GM23338 (cell line): ENCODE data around the gene RPL32. TPM values are rescaled to one million over a fixed set of nuclear protein-coding genes. Genes with fewer than 3 reads are reported as not detected.
A peak's percentile ranks its signal among the peaks of the same experiment; 100 is the strongest.

Experiments used
- ATAC-seq: fragments of 200-7000 bp; cut with Tn5 transposase; 3 replicates; pipeline ENCODE4 v1.9.1; 2020
- DNase-seq: peaks from one replicate; pipeline ENCODE4 v3.0.0-alpha.2; 2015; ENCODE audit warnings: low spot score
- H2AFZ ChIP-seq: fragments of 200-600 bp; sonication (generic); 2 replicates; pipeline ENCODE4 v1.8.0; 2016; ENCODE audit warnings: antibody characterized with exemption, mild to moderate bottlenecking, moderate library complexity
- H3F3A ChIP-seq: fragments of 200-600 bp; sonication (generic); replicated peaks from 2 replicates; pipeline ENCODE4 v1.8.0; 2017; ENCODE audit warnings: antibody characterized with exemption, mixed run types, low read depth
- H3K27ac ChIP-seq: fragments of 200-600 bp; sonication (generic); 2 replicates; pipeline ENCODE4 v1.6.1; 2016; ENCODE audit warnings: low read depth
- H3K27me3 ChIP-seq: fragments of 200-600 bp; sonication (generic); 2 replicates; pipeline ENCODE4 v1.8.0; 2016; ENCODE audit warnings: mild to moderate bottlenecking, mixed run types, moderate library complexity; ENCODE audit not compliant: insufficient read depth
- H3K36me3 ChIP-seq: fragments of 200-600 bp; sonication (generic); 2 replicates; pipeline ENCODE4 v1.8.0; 2016; ENCODE audit warnings: mild to moderate bottlenecking; ENCODE audit not compliant: insufficient read depth
- H3K4me1 ChIP-seq: fragments of 200-600 bp; sonication (generic); 2 replicates; pipeline ENCODE4 v1.8.0; 2016; ENCODE audit warnings: mild to moderate bottlenecking, moderate library complexity; ENCODE audit not compliant: insufficient read depth
- H3K4me2 ChIP-seq: fragments of 200-600 bp; sonication (generic); 2 replicates; pipeline ENCODE4 v1.7.1; 2017; ENCODE audit warnings: mixed run types
- H3K4me3 ChIP-seq: fragments of 200-600 bp; sonication (generic); 2 replicates; pipeline ENCODE4 v1.6.1; 2016; ENCODE audit warnings: mixed run types
- H3K79me2 ChIP-seq: fragments of 200-600 bp; sonication (generic); replicated peaks from 2 replicates; pipeline ENCODE4 v1.8.0; 2017; ENCODE audit warnings: mild to moderate bottlenecking; ENCODE audit not compliant: insufficient read depth
- H3K9me2 ChIP-seq: fragments of 200-600 bp; sonication (generic); 2 replicates; pipeline ENCODE4 v1.8.0; 2017; ENCODE audit not compliant: insufficient read depth
- H4K20me1 ChIP-seq: fragments of 200-600 bp; sonication (generic); replicated peaks from 2 replicates; pipeline ENCODE4 v1.8.0; 2017; ENCODE audit warnings: mild to moderate bottlenecking; ENCODE audit not compliant: insufficient read depth
- H3K27ac Mint-ChIP-seq: 2 replicates; pipeline ENCODE4 v1.8.0; 2020; ENCODE audit warnings: inconsistent platforms, mild to moderate bottlenecking, moderate library complexity, mixed read lengths
- H3K27me3 Mint-ChIP-seq: 3 replicates; pipeline ENCODE4 v1.8.0; 2022; ENCODE audit warnings: low read depth, mild to moderate bottlenecking, moderate library complexity, mixed read lengths, inconsistent platforms; ENCODE audit not compliant: insufficient read depth, poor library complexity
- H3K36me3 Mint-ChIP-seq: 3 replicates; pipeline ENCODE4 v1.8.0; 2021; ENCODE audit warnings: low read depth, mild to moderate bottlenecking, inconsistent platforms, moderate library complexity, mixed read lengths
- H3K4me1 Mint-ChIP-seq: 3 replicates; pipeline ENCODE4 v1.8.0; 2020; ENCODE audit warnings: mild to moderate bottlenecking, inconsistent platforms, mixed read lengths
- H3K4me3 Mint-ChIP-seq: 3 replicates; pipeline ENCODE4 v1.8.0; 2021; ENCODE audit warnings: moderate library complexity, mild to moderate bottlenecking, inconsistent platforms, mixed read lengths
- H3K9me3 Mint-ChIP-seq: 3 replicates; pipeline ENCODE4 v1.8.0; 2020; ENCODE audit warnings: moderate library complexity, mild to moderate bottlenecking, inconsistent platforms, mixed read lengths
- CTCF ChIP-seq, 2 experiments: fragments of 200-600 bp in 1 of 2; sonication (generic) in 1 of 2; conservative IDR thresholded peaks; 2 replicates each; pipeline versions ENCODE4 v1.5.1 to v1.6.1; 2016 to 2017; ENCODE audit warnings: antibody characterized with exemption in 2 of 2, low read depth in 2 of 2, mild to moderate bottlenecking in 2 of 2, moderate library complexity in 1 of 2
- EZH2 ChIP-seq: fragments of 200-600 bp; sonication (generic); IDR thresholded peaks from one replicate; pipeline ENCODE4 v1.8.0; 2017; ENCODE audit warnings: antibody characterized with exemption, mild to moderate bottlenecking, low read depth; ENCODE audit not compliant: unreplicated experiment
- NANOG ChIP-seq: IDR thresholded peaks from 2 replicates; pipeline ENCODE4 v1.6.1; 2016; ENCODE audit warnings: antibody characterized with exemption, borderline replicate concordance
- POLR2AphosphoS5 ChIP-seq: IDR thresholded peaks from 2 replicates; pipeline ENCODE4 v1.6.1; 2016; ENCODE audit warnings: antibody characterized with exemption, low read depth
- ZNF114 ChIP-seq: fragments of 250-450 bp; sonication (Bioruptor Pico); IDR thresholded peaks from 2 replicates; pipeline ENCODE4 v1.5.0; 2020; ENCODE audit warnings: mild to moderate bottlenecking, moderate library complexity
- ZNF331 ChIP-seq: fragments of 250-450 bp; sonication (Bioruptor Pico); IDR thresholded peaks from 2 replicates; pipeline ENCODE4 v1.5.0; 2020; ENCODE audit warnings: low read depth, mild to moderate bottlenecking, moderate library complexity
- ZNF462 ChIP-seq: fragments of 250-450 bp; sonication (Bioruptor Pico); IDR thresholded peaks from 2 replicates; pipeline ENCODE4 v1.5.0; 2020; ENCODE audit warnings: mild to moderate bottlenecking, moderate library complexity
- polyA plus RNA-seq: library from polyadenylated mRNA; unstranded; fragments of >200 nt; fragmentation: Nextera tagmentation; extraction: Ambion mirVana; gene quantifications from 2 replicates; pipeline ENCODE4 v1.2.1, GENCODE V29; 2016
- total RNA-seq: library from RNA; depleted of rRNA; stranded (reverse); fragments of >200 nt; shearing (Covaris generic); gene quantifications from 2 replicates; pipeline ENCODE4 v1.2.3, GENCODE V29; 2014

Gene RPL32
- total and polyA plus RNA-seq, 2 experiments from 2014 or later = 561 to 2,550 TPM

- peak; percentile 20 for ATAC-seq
Measured at GRCh38 chr3:12833222-12834161, 7.9 kb downstream of the RPL32 start.

GRCh38 chr3:12832350-12833221, 8.8 kb downstream of the RPL32 start:
- Mint-ChIP-seq H3K27me3 (peaks cover 15% of the 10 kb centered on the region), H3K4me1 (peaks cover 58% of the 10 kb centered on the region), H3K9me3 (no peaks in the 10 kb centered on the region), H3K27ac (peak overlapping the region; percentile 88), H3K36me3 (peaks cover 81% of the 10 kb centered on the region), H3K4me3 (no peak overlapping the region; the same call in 2 of the 3 replicates)
- peak overlapping the region; percentile 87 for H3K27ac ChIP-seq
- no peak; the same call in 2 of the 3 replicates for ATAC-seq
- 0 out of 2 replicates have a peak overlapping the region, but pooled peaks have one; percentile 41 for H3K4me2 ChIP-seq
- H3K27me3 ChIP-seq = no peaks in the 10 kb centered on the region
- peaks cover 69% of the 10 kb centered on the region for H3F3A ChIP-seq
- peaks cover 28% of the 10 kb centered on the region for H3K79me2 ChIP-seq
- H3K4me3 ChIP-seq = no peak overlapping the region
- peaks cover 33% of the 10 kb centered on the region for H3K4me1 ChIP-seq
- H3K36me3 ChIP-seq = peaks cover 49% of the 10 kb centered on the region
- no peaks in the 10 kb centered on the region for H3K9me2 ChIP-seq
- no peak for DNase-seq
- no peak overlapping the region for H2AFZ ChIP-seq
- peaks cover 35% of the 10 kb centered on the region for H4K20me1 ChIP-seq
- TF ChIP-seq NANOG = no peak
- no peak for TF ChIP-seq ZNF462 (CRISPR knock-in tag)
- TF ChIP-seq ZNF331 (CRISPR knock-in tag) = no peak
- TF ChIP-seq ZNF114 (CRISPR knock-in tag) = no peak
- TF ChIP-seq EZH2 = no peak

More at GRCh38 chr3:12833222-12834161, 7.9 kb downstream of the RPL32 start:
- peaks cover 89% of the 10 kb centered on the region for H3K36me3 Mint-ChIP-seq
- Histone ChIP-seq H4K20me1 (peaks cover 44% of the 10 kb centered on the region), H3K79me2 (peaks cover 37% of the 10 kb centered on the region), H3K4me3 (no peak overlapping the region), H3K27me3 (no peaks in the 10 kb centered on the region), H2AFZ (no peak overlapping the region), H3K4me2 (0 out of 2 replicates have a peak overlapping the region, but pooled peaks have one; percentile 41), H3K9me2 (no peaks in the 10 kb centered on the region), H3K4me1 (peaks cover 42% of the 10 kb centered on the region), H3F3A (peaks cover 78% of the 10 kb centered on the region), H3K36me3 (peaks cover 58% of the 10 kb centered on the region), H3K27ac (peak overlapping the region; percentile 87)
- peak overlapping the region; percentile 88 for H3K27ac Mint-ChIP-seq
- H3K27me3 Mint-ChIP-seq = peaks cover 18% of the 10 kb centered on the region
- peak overlapping the region; percentile 4; the same call in 1 of the 3 replicates for H3K4me3 Mint-ChIP-seq
- H3K4me1 Mint-ChIP-seq = peaks cover 66% of the 10 kb centered on the region
- peak; percentile 54 for DNase-seq
- no peaks in the 10 kb centered on the region for H3K9me3 Mint-ChIP-seq
- TF ChIP-seq CTCF (conservative IDR thresholded peaks at IDR 0.05; ENCODE audit: low read depth in 2 of 2) = no peak
- TF ChIP-seq POLR2AphosphoS5 = peak; percentile 15; the same call in 1 of the 2 replicates
